NCI-H524 treated with DMSO at 0.1 percent for 48 hours (cell line): ENCODE results near the gene CASP2.

ENCODE experiments used
- DNase-seq: peaks from one replicate; lab custom pipeline; 2025; lab: John Stamatoyannopoulos, UW

The CASP2 gene

GRCh38 chr7:143296686-143297085 is 8.5 kb downstream of the CASP2 start:
- no peak for DNase-seq

DNA sequence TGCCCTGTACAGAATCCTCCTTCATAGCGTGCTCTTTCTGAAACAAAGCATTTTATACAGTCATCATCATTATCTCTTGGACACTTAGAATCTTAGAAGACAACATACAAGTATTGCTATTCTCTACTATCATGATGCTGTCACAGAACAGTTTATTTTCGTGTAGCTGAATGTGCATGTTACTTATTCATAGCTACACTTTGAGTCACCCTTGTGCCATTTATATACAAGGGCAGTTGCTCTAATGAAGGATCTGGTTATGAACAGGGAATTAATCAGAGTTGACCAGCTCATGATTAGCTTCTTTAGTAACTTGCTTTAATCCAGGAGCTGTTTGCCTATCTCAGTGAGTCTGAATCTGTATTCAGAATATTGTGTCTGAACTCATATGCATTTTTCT is 11.2 kb downstream of the CASP2 start:
- DNase-seq: no peak

- no peak for DNase-seq
Measured at GRCh38 chr7:143299840-143300239, 11.7 kb downstream of the CASP2 start.

DNA sequence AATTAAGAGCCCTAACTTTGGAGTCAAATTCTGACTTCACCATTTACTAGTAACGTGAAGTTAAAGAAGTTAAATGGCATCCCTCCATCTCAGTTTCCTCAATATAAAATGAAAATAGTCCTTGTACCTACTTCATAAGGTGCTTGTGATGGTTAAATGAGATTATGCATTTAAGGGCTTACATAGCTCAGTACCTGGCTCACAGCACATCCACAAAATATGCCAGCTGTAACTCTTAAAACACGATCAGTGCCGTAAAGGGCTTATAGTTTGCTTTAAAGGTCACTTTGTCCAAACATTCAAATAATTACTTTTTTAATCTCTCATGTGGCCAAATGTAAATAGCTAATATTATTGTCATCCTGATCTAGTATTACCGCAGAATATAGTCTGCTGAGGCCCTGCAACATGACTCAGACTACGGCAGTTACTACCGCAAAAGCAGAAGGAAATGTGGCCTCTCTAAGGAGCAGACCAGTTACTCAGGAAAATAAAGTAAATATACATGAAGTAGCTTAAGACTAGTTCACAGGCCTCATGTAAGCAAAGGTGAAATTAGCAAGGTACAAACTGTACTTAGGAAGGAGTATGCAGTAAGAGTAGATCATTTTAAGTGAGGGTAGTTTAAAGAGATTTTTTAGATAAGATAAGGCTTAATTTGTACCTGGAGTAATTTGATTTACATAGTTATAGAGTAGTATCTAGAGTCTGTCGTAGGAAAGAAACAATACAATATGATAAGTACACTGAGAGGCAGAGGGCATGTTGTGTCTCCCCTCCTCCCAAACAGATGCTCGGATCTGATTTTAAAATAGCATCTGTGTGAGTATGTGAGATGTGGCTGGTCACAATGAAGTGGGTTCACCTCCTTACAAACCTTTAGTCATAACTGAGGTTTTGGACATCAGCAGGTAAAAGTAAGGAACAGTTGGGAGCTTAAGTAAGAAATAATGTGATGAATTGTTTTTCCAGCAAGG is 13.1 kb downstream of the CASP2 start:
- no peak for DNase-seq

GRCh38 chr7:143303733-143304132 is 15.6 kb downstream of the CASP2 start:
- DNase-seq: no peak

GRCh38 chr7:143304938-143305337 is 16.8 kb downstream of the CASP2 start:
- no peak for DNase-seq

- no peak for DNase-seq
Measured at GRCh38 chr7:143305423-143306070, 17.4 kb downstream of the CASP2 start.

DNA sequence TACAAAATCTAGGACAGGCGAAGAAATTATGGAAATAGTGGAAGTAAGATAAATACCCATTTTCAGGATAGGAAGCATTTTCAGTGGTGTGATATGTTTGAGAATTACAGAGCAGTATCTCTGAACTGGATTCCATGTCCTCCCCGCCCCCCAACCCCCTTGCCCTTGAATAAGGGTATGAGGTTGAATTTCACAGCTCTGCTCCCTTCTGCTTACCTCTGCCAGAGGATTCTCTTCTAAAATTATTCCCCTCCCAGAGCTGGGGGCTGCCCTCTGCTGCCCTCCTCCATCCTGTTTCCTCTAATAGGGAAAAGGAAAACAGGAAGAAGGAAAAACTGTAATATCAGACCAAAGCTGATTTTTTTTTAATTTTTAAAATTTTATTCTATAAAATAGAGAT is 20.5 kb downstream of the CASP2 start:
- DNase-seq: no peak

- DNase-seq: no peak
Measured at GRCh38 chr7:143314127-143314526, 26.0 kb downstream of the CASP2 start.

DNA sequence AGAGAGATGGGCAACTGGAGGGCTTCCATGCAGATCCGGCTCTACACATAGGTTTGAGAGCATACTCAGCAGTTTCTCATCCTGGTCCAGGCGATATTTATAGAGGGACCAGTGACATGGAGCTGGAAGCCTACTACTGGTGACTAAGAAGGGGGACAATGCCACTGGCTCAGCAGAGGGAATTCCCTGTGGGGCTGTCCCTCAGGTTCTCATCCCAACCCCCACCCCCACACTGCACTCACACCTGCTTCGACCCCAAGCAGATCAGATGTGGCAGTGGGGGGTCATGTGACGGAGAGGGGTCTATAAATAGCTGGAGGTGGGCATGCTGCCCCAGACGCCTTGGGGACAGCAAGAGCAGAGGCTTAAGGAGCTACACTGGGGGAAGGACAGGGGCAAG is 27.6 kb downstream of the CASP2 start, which contains the start of gene CLCN1:
TSS of gene CLCN1 (plus strand) at position 336 of the 400 bp plus-strand sequence. CDS start 102 bp downstream, outside the sequence.
- DNase-seq: no peak

DNA sequence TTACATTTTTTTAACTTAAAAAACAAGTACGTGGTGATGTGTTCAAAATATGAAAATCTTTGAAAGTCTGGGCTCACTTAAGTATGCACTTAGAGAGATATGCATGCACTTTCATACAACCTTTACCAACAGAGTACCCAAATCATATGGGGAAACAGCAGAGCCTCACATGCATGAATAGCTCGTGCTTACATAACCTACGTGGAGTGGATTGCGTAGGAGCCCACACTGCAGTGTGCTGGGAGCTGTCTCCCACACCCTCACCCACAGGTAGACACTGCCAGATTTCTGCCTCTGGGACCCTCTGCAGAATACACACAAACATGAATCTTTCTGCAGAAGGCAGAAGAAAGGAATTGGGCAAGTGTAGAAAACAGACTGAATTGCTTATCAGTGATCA is 28.3 kb downstream of the CASP2 start:
- no peak for DNase-seq

GRCh38 chr7:143318661-143319060 is 30.5 kb downstream of the CASP2 start:
- DNase-seq: no peak

DNA sequence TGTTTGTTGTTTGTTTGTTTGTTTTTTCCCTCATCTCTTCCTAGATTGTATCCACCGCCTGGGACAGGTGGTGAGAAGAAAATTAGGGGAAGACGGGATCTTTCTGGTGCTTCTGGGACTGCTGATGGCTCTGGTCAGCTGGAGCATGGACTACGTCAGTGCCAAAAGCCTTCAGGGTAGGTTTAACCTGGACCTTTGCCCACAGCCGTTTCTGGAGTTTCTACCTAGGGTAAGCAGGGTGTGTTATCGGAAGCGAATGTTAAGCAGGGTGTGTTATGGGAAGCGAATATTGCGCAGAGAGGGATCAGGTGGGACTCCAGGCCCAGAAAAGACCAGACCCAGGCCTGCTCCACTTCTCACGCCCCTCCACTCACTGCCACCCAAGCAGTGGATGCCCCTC is 32.5 kb downstream of the CASP2 start:
- DNase-seq: no peak

DNA sequence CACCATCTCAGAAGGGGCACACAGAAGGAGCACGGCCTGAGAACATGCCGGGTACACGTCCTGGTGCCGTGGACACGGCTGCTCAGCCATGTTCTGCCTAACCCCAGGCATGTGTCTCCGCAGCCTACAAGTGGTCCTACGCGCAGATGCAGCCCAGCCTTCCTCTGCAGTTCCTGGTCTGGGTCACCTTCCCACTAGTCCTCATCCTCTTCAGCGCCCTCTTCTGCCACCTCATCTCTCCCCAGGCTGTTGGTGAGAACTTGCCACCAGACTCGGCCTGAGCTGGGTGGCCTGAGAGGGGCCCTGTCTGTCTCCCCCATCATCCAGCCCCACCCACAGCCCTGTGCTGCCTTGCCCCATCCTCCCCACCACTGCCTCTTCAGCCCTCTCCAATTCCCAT is 33.1 kb downstream of the CASP2 start:
- no peak for DNase-seq

DNA sequence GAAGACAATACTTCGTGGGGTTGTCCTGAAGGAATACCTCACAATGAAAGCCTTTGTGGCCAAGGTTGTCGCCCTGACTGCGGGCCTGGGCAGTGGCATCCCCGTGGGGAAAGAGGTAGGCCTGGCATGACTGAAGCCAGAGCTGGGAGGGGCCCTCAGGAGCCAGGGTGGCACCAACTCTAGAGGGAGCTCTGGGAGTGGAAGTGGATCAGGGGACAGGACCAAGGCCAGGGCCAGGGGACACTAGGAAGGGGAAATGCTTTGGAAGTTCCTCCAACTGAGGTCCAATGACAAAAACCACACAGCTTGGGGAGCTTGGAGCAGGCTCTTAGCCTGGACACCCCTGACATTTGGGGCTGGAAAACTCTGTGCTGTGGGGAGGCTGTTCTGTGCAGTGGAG is 33.6 kb downstream of the CASP2 start:
- no peak for DNase-seq

- no peak for DNase-seq
Measured at GRCh38 chr7:143322760-143323633, 34.8 kb downstream of the CASP2 start.

DNA sequence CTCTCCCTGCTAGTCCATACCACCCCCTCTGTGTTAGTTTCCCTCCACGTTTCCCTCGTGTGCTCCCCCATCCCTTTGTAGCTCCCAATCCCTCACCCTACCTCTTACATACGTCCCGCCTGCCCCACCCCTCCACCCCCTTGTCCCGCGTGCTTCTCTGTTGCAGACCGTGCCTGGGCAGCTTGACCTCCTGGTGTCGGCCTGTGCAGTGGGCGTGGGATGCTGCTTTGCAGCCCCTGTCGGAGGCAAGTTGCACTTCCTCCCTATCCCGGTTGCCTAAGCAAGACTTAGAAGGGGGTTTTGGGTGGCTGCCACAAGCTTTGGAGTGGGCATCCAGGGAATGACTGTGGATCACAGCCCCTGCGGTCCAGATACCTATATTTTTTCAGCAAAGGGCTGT is 35.5 kb downstream of the CASP2 start:
- no peak for DNase-seq

DNA sequence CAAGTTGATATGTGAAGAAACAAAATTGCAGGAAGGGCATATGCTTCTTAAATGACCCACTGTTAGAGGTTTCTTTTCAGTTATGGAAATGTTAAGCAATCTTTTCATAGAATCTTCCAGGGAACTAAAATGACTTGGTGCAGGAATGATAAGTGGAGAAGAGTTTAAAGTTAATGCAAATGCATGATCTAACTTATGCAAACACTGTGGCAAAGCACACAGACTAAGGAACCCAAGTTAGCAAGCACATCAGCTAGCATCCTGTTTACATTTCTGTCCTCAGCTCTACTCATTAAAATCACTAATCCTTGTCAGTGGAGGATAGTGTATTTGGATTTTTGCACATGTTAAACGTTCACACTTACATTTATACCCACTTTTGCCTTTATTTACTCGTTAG is 37.1 kb downstream of the CASP2 start:
- no peak for DNase-seq

GRCh38 chr7:143327903-143328302 is 39.8 kb downstream of the CASP2 start:
- DNase-seq: no peak

DNA sequence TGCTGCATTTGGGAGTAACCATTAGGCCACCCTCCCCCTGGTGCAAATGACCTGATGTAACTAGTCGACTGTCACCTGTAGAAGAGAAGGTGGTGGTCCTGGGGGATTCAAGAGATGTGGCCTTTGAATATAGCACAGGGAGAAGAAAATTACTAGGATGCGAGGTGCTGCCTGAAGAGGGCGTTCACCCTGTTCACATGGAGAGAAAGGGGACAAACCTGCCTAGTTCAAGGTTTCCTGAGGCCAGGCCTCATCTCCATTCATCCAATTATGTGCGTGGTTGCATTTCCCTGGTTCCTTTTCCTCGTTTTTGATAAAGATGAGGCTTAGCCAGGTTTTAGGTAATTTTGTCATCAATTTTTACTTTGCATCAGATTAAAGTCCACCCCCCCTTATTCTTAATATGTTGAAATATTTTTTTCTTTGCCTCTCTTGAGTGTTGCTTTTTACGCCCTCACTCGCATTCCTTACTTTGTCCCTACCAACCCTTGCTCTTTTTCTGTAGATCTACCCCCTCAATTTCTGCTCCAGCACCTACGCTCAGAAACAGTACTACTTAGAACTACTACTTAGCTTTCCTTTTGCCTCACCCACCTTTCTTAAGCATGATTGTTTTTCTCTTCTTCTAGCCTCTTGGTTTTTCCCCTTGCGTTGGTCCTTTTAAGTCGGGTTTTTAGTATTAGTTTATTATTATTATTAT is 41.5 kb downstream of the CASP2 start:
- no peak for DNase-seq

DNA sequence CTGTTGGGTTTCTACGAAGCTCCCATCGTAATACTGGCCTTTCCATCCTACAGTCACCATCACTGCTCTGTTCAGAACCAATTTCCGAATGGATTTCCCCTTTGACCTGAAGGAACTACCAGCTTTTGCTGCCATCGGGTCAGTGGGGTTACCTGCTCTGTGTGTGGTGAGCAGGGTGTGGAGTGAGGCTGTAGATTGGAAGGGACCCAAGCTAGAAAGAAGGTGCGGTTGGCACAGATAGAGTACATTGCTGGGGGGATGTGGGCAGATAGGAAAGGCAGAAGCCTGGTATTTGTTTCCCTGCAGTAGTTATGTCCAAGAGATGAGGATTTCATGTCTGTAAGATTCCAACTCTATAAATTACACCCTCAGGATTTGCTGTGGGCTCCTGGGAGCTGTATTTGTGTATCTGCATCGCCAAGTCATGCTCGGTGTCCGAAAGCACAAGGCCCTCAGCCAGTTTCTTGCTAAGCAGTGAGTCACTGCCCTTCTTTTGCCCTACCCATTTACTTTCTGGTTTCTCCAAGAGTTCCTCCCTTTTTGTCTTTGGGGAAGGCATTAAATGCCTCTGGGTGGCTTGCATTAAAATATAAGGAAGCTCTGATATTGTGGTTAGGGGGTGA is 43.1 kb downstream of the CASP2 start:
- DNase-seq: no peak
